IPS-NIHi7 (cell line): ENCODE results near the gene SHF.
A peak's percentile ranks its signal among the peaks of the same experiment; 100 is the strongest.

ENCODE experiments used
- DNase-seq: peaks from one replicate; pipeline ENCODE4 v3.0.0; 2012; ENCODE audit warnings: mixed read lengths; ENCODE audit errors: extremely low spot score

Gene SHF

GRCh38 chr15:45126535-45127158 lies 61.1 kb downstream of the SHF start:
- DNase-seq, result no peak

GRCh38 chr15:45123397-45123796 lies 64.4 kb downstream of the SHF start:
- no peak for DNase-seq

GRCh38 chr15:45122719-45123118 lies 65.0 kb downstream of the SHF start:
- no peak for DNase-seq

GRCh38 chr15:45121706-45122417 lies 65.9 kb downstream of the SHF start:
- DNase-seq, result no peak

GRCh38 chr15:45121020-45121419 lies 66.7 kb downstream of the SHF start:
- DNase-seq, result no peak

GRCh38 chr15:45120081-45120972 lies 67.4 kb downstream of the SHF start:
- DNase-seq, result no peak

- no peak for DNase-seq
Measured at GRCh38 chr15:45118996-45119395, 68.8 kb downstream of the SHF start.

- DNase-seq, result peak; percentile 97
Measured at GRCh38 chr15:45118131-45118588, 69.6 kb downstream of the SHF start.

- no peak for DNase-seq
Measured at GRCh38 chr15:45117308-45118130, 70.2 kb downstream of the SHF start.
